Measurements from ENCODE around the gene RMND1. TPM values are rescaled to one million over a fixed set of nuclear protein-coding genes. Genes with fewer than 3 reads are reported as not detected.
"Not testable (repeated sequence)": the region's sequence is repeated elsewhere in the genome, so short reads cannot be mapped to it uniquely, and the experiment has no call there.

RMND1 gene
- total RNA-seq, 4 donors from 2014 or later, result 30.2 to 48.5 (median 43.4) TPM

DNA sequence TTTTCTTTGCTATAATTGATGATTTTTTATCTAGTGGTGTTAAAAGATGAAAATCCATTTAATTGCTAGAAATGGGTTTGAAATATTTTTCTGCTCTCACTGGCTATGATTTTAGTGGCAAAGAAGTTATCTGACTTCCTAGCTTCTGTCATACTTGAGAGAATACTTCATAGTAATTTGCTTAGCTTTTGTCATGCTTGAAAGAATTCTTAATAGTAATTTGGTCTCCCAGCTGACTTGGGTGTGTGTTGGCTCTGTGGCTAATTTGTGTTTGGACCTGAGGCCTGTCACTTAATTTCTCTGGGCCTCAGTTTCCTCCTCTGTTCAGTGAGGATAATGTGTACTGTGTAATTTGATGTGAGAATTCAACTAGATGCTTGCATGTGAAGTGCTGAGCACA is 12.8 kb upstream of the RMND1 start:
- intact Hi-C loops (cut with DNase I), result no loop called here

DNA sequence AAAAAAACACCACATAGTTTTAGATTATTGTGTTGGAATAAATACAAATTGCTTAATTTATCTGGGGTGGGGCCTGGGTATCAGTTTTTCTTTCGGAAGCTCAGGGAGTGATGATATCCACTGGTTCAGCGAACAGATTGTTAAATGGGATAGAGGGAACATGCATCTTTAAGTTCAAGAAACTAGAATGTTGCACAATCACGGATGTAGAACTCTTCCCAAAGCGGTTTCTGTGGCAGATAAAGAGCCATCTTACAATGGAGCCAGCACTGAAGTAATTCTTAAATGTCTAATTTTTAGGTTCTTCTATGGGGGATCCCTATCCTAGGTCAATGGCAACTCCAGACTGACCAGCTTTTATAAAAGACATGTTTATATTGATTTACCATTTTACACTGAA is 9.7 kb upstream of the RMND1 start:
- no peak for TF ChIP-seq CTCF (IDR thresholded peaks at IDR 0.05)
- TF ChIP-seq POLR2A (IDR thresholded peaks at IDR 0.05), result no peak
- intact Hi-C loops (cut with DNase I), result no loop called here
- Histone ChIP-seq H3K4me3 (replicated peaks in 1 of 3) (no peak overlapping the region), H3K27ac (peak overlapping the region in 2 of 3 donors; percentile 55 to 67), H3K9me3 (no peaks in the 10 kb centered on the region), H3K4me1 (peaks cover 31 to 32% of the 10 kb centered on the region in 2 donors), H3K27me3 (no peaks in the 10 kb centered on the region), H3K36me3 (peaks cover 16% of the 10 kb centered on the region in 2 donors)
- DNase-seq, result no peak
- WGBS, 2 donors, result 92 to 95% methylated on average over 4 of the region's 4 CpGs

More for the DNA sequence above, 12.8 kb upstream of the RMND1 start:
- no peak for DNase-seq
- Histone ChIP-seq H3K4me1 (peaks cover 26% of the 10 kb centered on the region in 2 donors), H3K9me3 (no peaks in the 10 kb centered on the region), H3K36me3 (peaks cover 7% of the 10 kb centered on the region in 2 donors), H3K27ac (peak overlapping the region in 2 of 3 donors; percentile 0 to 28), H3K27me3 (no peaks in the 10 kb centered on the region), H3K4me3 (replicated peaks in 1 of 3) (no peak overlapping the region)
- TF ChIP-seq CTCF (IDR thresholded peaks at IDR 0.05), result no peak
- TF ChIP-seq POLR2A (IDR thresholded peaks at IDR 0.05), result no peak

- H3K9me3 ChIP-seq; H3K4me3 ChIP-seq (replicated peaks in 1 of 3); H3K27me3 ChIP-seq; intact Hi-C loops (cut with DNase I): not testable (repeated sequence)
- 53 to 62% methylated on average over 6 of the region's 10 CpGs for WGBS, 2 donors
- H3K36me3 ChIP-seq, result peaks cover 16% of the 10 kb centered on the region in 2 donors
- peaks cover 30 to 38% of the 10 kb centered on the region in 2 donors for H3K4me1 ChIP-seq
- peak; percentile 31 to 55 for DNase-seq
- H3K27ac ChIP-seq, result peak overlapping the region in 1 of 3 donors; percentile 29
These were observed 3.9 kb upstream of the RMND1 start for GRCh38 chr6:151455751-151456398.

DNA sequence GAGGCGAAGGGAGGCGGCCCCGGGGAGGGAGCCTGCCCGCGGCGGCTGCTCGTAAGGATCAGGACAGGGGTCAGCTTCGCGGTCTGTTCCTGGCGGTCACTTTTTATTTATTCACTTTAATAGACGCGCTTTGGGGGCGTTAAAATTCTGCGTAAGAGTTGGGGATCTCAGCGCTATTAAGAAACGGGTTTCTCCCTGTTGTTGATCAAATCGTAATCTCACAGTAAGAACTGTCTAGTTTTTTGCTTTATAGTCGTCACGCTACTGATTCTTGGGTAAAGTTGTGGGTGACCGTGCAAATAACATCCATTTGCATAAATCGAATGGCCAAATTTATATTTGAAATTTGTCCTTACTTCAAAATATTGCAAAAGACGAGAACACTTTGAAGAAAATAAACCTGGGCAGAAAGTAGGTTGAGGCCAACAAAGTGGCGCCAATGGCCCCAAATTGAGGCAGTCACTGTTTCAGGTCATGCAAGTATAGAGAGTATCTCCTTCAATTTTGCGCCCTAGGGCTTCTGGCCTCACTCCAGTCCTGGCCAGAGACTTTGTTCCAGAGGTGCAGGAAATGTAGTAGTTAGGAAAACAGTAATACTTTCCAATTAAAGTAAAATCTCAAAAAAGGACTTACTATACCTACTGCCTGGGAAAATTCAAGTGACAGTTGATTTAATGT is 963 bp upstream of the RMND1 start:
- peak; percentile 69 to 72 for DNase-seq
- intact Hi-C loops (cut with DNase I), result no loop called here
- no peaks in the 10 kb centered on the region for H3K27me3 ChIP-seq
- no peaks in the 10 kb centered on the region for H3K9me3 ChIP-seq
- peaks cover 26 to 36% of the 10 kb centered on the region in 2 donors for H3K4me1 ChIP-seq
- peak overlapping the region; percentile 87 to 97 (median 94) for H3K27ac ChIP-seq
- no peaks in the 10 kb centered on the region for H3K36me3 ChIP-seq
- H3K4me3 ChIP-seq (replicated peaks in 1 of 3), result peak overlapping the region; percentile 13 to 98 (median 91)
- TF ChIP-seq CTCF (IDR thresholded peaks at IDR 0.05), result no peak
- no peak for TF ChIP-seq POLR2A (IDR thresholded peaks at IDR 0.05)
- 0 to 1% methylated on average over 17 to 23 of the region's 24 CpGs for WGBS, 2 donors

DNA sequence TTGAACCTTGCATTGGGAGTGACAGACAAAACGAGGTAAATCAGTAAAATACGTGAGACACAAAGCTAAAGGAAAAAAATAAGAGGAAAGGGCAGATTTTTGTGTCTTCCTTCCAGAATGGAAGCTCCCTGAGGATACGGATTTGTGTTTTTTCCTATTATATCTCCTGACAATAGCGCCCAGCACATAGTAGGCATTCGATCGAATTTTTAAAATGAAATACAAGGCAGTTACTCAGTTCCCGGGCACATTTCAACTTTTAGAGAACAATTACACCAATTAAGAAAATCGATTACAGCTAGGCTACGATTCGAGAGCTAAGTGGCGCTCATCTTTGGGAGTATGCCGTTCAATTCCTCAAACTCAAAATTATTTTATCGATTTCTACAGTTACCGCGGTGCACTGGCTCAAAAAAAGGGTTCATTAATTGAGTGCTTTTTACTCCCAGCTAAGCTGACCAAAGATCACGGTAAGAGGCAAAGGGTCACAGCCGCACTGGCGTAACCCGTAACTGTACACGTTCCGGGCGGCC is 443 bp downstream of the RMND1 start:
- Histone ChIP-seq H3K9me3 (no peaks in the 10 kb centered on the region), H3K36me3 (no peaks in the 10 kb centered on the region), H3K4me1 (peaks cover 21 to 36% of the 10 kb centered on the region in 2 donors), H3K27me3 (no peaks in the 10 kb centered on the region), H3K4me3 (replicated peaks in 1 of 3) (peak overlapping the region; percentile 8 to 90 (median 66)), H3K27ac (peak overlapping the region; percentile 78 to 97 (median 94))
- TF ChIP-seq POLR2A (IDR thresholded peaks at IDR 0.05) (no peak), CTCF (IDR thresholded peaks at IDR 0.05) (no peak)
- WGBS, 2 donors, result 2 to 3% methylated on average over 20 to 22 of the region's 22 CpGs
- no peak for DNase-seq
- intact Hi-C loops (cut with DNase I), result no loop called here

- H3K4me1 ChIP-seq, result peaks cover 23 to 36% of the 10 kb centered on the region in 2 donors
- H3K27ac ChIP-seq, result peak overlapping the region in 2 of 3 donors; percentile 94 to 97
- intact Hi-C loops (cut with DNase I); H3K9me3 ChIP-seq; DNase-seq; H3K27me3 ChIP-seq; H3K36me3 ChIP-seq: not testable (repeated sequence)
- H3K4me3 ChIP-seq (replicated peaks in 1 of 3), result peak overlapping the region in 1 of 3 donors; percentile 66
- WGBS, 2 donors, result 24 to 30% methylated on average over 6 of the region's 6 CpGs
These were observed 998 bp downstream of the RMND1 start for GRCh38 chr6:151450928-151451327.

All from thyroid gland (tissue), 4 donors.